Astrocyte of the cerebellum (primary cell): ENCODE data around the gene ASB1.

Experiments
- DNase-seq: peaks from one replicate; pipeline ENCODE4 v3.0.0-alpha.2; 2011; ENCODE audit warnings: low read depth
- H3K4me3 ChIP-seq: 2 replicates; pipeline ENCODE4 v1.5.1; 2011; ENCODE audit warnings: mild to moderate bottlenecking, low read depth, low read length, moderate library complexity
- in situ Hi-C: cut with HindIII; loops from 2 replicates; pipeline ENCODE4 v1.10.0; 2017; ENCODE audit warnings: low sequenced_read_pairs
- TF ChIP-seq, protein P1 (sequence below): IDR thresholded peaks from 2 replicates; pipeline ENCODE4 v1.5.1; 2012; ENCODE audit warnings: low read length, low read depth, moderate library complexity, mild to moderate bottlenecking; ENCODE audit errors: missing control alignments

Gene ASB1

DNA sequence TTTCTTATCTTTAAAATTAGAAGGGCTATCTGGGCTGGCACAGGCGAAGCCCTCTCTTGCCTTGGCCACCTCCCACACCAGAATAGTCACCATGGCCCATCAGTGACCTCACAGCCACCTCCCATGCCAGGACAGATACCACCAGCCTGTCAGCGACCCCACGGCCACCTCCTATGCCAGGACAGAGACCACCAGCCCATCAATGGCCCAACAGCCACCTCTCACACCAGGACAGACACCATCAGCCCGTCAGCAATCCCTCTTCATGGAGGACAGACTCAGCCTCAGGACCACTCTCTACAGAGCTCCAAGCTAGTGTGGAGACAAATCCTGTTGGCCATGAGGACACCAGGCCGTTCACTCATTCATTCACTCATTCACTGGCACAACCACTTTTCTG is 74.6 kb downstream of the ASB1 start:
- in situ Hi-C loops, result loop anchor here (5.0 kb wide), 1 partner anchor 66 kb away; no protein-coding TSS in a partner anchor
- H3K4me3 ChIP-seq, result no peak overlapping the region
- DNase-seq, result no peak
- TF ChIP-seq, protein P1, sequence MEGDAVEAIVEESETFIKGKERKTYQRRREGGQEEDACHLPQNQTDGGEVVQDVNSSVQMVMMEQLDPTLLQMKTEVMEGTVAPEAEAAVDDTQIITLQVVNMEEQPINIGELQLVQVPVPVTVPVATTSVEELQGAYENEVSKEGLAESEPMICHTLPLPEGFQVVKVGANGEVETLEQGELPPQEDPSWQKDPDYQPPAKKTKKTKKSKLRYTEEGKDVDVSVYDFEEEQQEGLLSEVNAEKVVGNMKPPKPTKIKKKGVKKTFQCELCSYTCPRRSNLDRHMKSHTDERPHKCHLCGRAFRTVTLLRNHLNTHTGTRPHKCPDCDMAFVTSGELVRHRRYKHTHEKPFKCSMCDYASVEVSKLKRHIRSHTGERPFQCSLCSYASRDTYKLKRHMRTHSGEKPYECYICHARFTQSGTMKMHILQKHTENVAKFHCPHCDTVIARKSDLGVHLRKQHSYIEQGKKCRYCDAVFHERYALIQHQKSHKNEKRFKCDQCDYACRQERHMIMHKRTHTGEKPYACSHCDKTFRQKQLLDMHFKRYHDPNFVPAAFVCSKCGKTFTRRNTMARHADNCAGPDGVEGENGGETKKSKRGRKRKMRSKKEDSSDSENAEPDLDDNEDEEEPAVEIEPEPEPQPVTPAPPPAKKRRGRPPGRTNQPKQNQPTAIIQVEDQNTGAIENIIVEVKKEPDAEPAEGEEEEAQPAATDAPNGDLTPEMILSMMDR, result no peak
